NB4 (cell line): Measurements from ENCODE around the gene PCK1.

Experiments used
- DNase-seq: peaks from one replicate; pipeline ENCODE4 v3.0.0; 2010; ENCODE audit warnings: low read depth
- H3K4me3 ChIP-seq: one replicate; pipeline ENCODE4 v1.5.1; 2011; ENCODE audit warnings: mild to moderate bottlenecking, low read depth, low read length, moderate library complexity
- CTCF ChIP-seq: IDR thresholded peaks from one replicate; pipeline ENCODE4 v1.5.1; 2012; ENCODE audit warnings: low read depth, low read length
- MYC ChIP-seq: IDR thresholded peaks from 2 replicates; pipeline ENCODE4 v1.6.1; 2011; ENCODE audit warnings: low read depth, low read length
- POLR2A ChIP-seq: IDR thresholded peaks from 2 replicates; pipeline ENCODE4 v1.6.1; 2011; ENCODE audit warnings: mild to moderate bottlenecking; ENCODE audit not compliant: insufficient read length; ENCODE audit errors: extremely low read depth
- TF ChIP-seq, protein P1 (sequence below): IDR thresholded peaks from 2 replicates; pipeline ENCODE4 v1.6.1; 2011; ENCODE audit warnings: low read depth, low read length

Gene PCK1

GRCh38 chr20:57596998-57597939 lies 36.4 kb downstream of the PCK1 start:
- DNase-seq = peak; percentile 68
- TF ChIP-seq POLR2A = no peak
- TF ChIP-seq MYC = no peak
- TF ChIP-seq CTCF = peak; percentile 79
- H3K4me3 ChIP-seq = no peak overlapping the region

GRCh38 chr20:57598060-57598459 lies 37.1 kb downstream of the PCK1 start:
- TF ChIP-seq, protein P1, sequence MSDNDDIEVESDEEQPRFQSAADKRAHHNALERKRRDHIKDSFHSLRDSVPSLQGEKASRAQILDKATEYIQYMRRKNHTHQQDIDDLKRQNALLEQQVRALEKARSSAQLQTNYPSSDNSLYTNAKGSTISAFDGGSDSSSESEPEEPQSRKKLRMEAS = no peak
- no peak for TF ChIP-seq POLR2A
- DNase-seq = no peak
- no peak overlapping the region for H3K4me3 ChIP-seq

- no peak for TF ChIP-seq MYC
- TF ChIP-seq, protein P1 = no peak
- no peak for TF ChIP-seq CTCF
- TF ChIP-seq POLR2A = no peak
- no peak for DNase-seq
- H3K4me3 ChIP-seq = no peak overlapping the region
These were observed 37.6 kb downstream of the PCK1 start for GRCh38 chr20:57598491-57598890.

- no peak for TF ChIP-seq POLR2A
- no peak for TF ChIP-seq MYC
- no peak for TF ChIP-seq CTCF
- TF ChIP-seq, protein P1 = no peak
- no peak overlapping the region for H3K4me3 ChIP-seq
- DNase-seq = no peak
These were observed 39.7 kb downstream of the PCK1 start for GRCh38 chr20:57600320-57601210.

DNA sequence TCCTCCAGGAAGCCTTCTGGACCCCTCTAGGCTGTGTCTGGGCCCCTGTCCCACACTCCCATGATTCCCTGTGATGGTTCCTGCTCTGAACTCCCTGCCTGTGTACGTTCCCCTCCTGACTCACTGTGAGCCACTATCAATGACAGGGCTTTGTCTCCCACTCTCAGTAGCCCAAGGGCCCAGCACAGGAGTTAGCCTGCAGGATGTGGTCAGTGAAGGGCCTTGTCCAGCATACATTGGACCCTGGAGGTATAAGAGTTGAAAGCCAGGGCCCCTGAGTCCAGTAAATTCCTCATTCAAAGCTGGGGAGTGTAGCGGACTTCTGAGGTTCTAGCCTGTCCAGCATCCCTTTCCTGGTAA lies 40.3 kb downstream of the PCK1 start:
- no peak for DNase-seq
- no peak overlapping the region for H3K4me3 ChIP-seq
- TF ChIP-seq POLR2A (no peak), MYC (no peak), CTCF (no peak)
- TF ChIP-seq, protein P1 = no peak

- no peak for DNase-seq
- H3K4me3 ChIP-seq = no peak overlapping the region
- TF ChIP-seq CTCF (no peak), POLR2A (no peak), MYC (no peak)
- TF ChIP-seq, protein P1 = no peak
These were observed 40.8 kb downstream of the PCK1 start for GRCh38 chr20:57601737-57602136.
